NT2/D1 (cell line): Measurements from ENCODE around the gene NDFIP1.

Source experiments
- SUZ12 ChIP-seq: IDR thresholded peaks from 2 replicates; pipeline ENCODE4 v1.6.1; 2011; ENCODE audit not compliant: insufficient read length, insufficient read depth; ENCODE audit errors: extremely low read depth
- YY1 ChIP-seq: IDR thresholded peaks from 2 replicates; pipeline ENCODE4 v1.6.1; 2011; ENCODE audit not compliant: insufficient read length, insufficient read depth

- TF ChIP-seq SUZ12 (no peak), YY1 (no peak)
Observed at GRCh38 chr5:142122121-142122520, 13.5 kb downstream of the NDFIP1 start.
